ENCODE data around the gene AMOTL1.

DNA sequence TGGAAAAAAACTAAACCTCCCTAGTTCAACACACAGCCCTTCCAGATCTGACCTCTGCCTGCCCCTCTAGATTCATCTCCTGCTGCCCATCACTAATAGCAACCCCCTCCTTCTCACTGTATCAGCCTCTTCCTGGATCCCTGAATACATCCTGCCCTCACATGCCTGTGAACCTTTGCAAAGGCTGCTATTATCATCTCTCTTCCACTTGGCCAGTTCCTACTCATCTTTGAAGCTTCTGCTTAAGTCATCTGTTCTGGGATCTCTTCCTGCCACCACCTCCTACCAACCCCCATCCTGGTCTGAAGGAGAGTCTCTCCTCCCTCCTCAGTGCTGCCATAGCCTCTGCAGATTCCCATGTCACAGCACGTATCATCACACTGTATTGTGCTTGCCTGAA, 38.0 kb upstream of the AMOTL1 start:
- TF ChIP-seq CTCF (IDR thresholded peaks at IDR 0.05) = no peak
- no peak for TF ChIP-seq ZFX (IDR thresholded peaks at IDR 0.05; ENCODE audit: borderline replicate concordance)
